ENCODE results near the gene BRICD5.
"Not testable (repeated sequence)": the region's sequence is repeated elsewhere in the genome, so short reads cannot be mapped to it uniquely, and the experiment has no call there.

The BRICD5 gene

GRCh38 chr16:2214719-2214968, 4.0 kb upstream of the BRICD5 start, which contains the start of gene PGP:
Gene PGP (minus strand): TSS chr16:2214840. CDS start chr16:2214777, 63 bp downstream.
- ATAC-seq: peak in 1 of 2 donors; percentile 93

- peak in 1 of 2 donors; percentile 1 for ATAC-seq
Observed at GRCh38 chr16:2213817-2214718, 3.4 kb upstream of the BRICD5 start.

- no peak for ATAC-seq
Observed at GRCh38 chr16:2212362-2213324, 2.0 kb upstream of the BRICD5 start.

GRCh38 chr16:2211923-2212347, 1.3 kb upstream of the BRICD5 start:
- ATAC-seq: no peak

GRCh38 chr16:2210009-2210332, 692 bp downstream of the BRICD5 start:
- ATAC-seq: no peak

- ATAC-seq: no peak
Observed at GRCh38 chr16:2209258-2210008, 1.2 kb downstream of the BRICD5 start.

GRCh38 chr16:2208772-2209171, 1.9 kb downstream of the BRICD5 start:
- ATAC-seq: no peak

GRCh38 chr16:2208308-2208707, 2.4 kb downstream of the BRICD5 start:
- no peak for ATAC-seq

GRCh38 chr16:2207872-2208271, 2.8 kb downstream of the BRICD5 start:
- ATAC-seq: no peak

- ATAC-seq: no peak
Observed at GRCh38 chr16:2206780-2207433, 3.8 kb downstream of the BRICD5 start.

GRCh38 chr16:2206420-2206779, 4.3 kb downstream of the BRICD5 start:
- no peak for ATAC-seq

- ATAC-seq: no peak
Observed at GRCh38 chr16:2205967-2206313, 4.7 kb downstream of the BRICD5 start.

- ATAC-seq: peak; percentile 74 to 77
Observed at GRCh38 chr16:2205104-2205966, 5.3 kb downstream of the BRICD5 start, which contains the start of gene MLST8. Gene MLST8 (plus strand): TSS chr16:2205454. CDS start chr16:2206086, 632 bp downstream.

GRCh38 chr16:2204416-2205103, 6.1 kb downstream of the BRICD5 start:
- ATAC-seq: no peak

- ATAC-seq: not testable (repeated sequence)
Observed at GRCh38 chr16:2203119-2203688, 7.5 kb downstream of the BRICD5 start.

GRCh38 chr16:2200313-2200712, 10.3 kb downstream of the BRICD5 start:
- no peak for ATAC-seq

- no peak for ATAC-seq
Observed at GRCh38 chr16:2199621-2200139, 11.0 kb downstream of the BRICD5 start.

GRCh38 chr16:2199095-2199494, 11.6 kb downstream of the BRICD5 start:
- ATAC-seq: no peak

GRCh38 chr16:2198283-2198682, 12.4 kb downstream of the BRICD5 start:
- no peak for ATAC-seq

GRCh38 chr16:2197765-2198164, 12.9 kb downstream of the BRICD5 start:
- no peak for ATAC-seq

Data from activated CD4-positive, CD25-positive, alpha-beta regulatory T cell treated with anti-CD3 and anti-CD28 coated beads, Interleukin-2, amount 50 U/mL, for 24 hours (primary cell).